GM18507 (cell line): ENCODE data around the gene PTGES.
"Not testable (repeated sequence)": the region's sequence is repeated elsewhere in the genome, so short reads cannot be mapped to it uniquely, and the experiment has no call there.

Experiments
- DNase-seq: peaks from one replicate; pipeline ENCODE4 v3.0.0; 2011; ENCODE audit warnings: low read depth; ENCODE audit not compliant: insufficient read length; ENCODE audit errors: extremely low spot score
- FAIRE-seq: peaks from 2 replicates; lab custom pipeline; 2011; peaks lifted over from hg19 to GRCh38; lab: Jason Lieb, UNC

Gene PTGES

DNA sequence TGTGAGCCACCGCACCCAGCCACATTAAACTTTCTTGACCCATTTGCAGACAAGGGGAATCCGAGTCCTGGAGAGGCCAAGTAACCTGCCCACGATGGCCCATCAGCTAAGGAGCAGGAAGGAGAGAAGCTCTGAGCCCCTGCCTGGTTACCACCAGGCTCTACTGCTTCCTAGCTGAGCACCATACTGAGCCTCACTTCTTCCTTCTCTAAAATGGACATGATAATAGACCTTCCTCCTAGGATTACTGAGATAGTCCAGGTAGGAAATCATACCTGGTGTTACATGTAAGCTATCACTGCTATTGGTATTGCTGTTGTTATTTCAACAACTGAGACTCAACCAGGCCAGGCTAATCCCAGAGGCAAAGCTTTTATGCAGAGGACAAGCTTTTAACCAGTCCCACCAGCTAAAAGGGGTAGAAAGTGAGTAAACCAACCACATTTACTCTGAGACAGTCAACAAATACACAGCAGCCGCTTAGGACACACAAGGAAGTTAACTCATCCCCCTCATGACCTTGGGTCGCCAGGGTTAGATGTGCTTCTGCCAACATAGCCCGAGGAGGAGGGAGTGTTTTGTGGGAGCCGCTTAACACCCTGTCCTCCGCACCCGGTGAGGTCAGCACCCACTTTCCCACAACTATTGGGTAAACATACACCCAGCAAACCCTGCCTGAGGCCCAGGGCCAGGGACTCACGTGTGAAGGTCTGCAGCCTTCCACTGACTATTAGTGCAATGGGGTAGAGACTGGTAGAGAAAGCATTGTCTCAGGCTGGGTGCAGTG lies 20.6 kb upstream of the PTGES start:
- FAIRE-seq (no peak), DNase-seq (no peak)

GRCh38 chr9:129770741-129771140 lies 17.9 kb upstream of the PTGES start:
- no peak for FAIRE-seq
- DNase-seq, result no peak

GRCh38 chr9:129769669-129770068 lies 16.8 kb upstream of the PTGES start:
- no peak for FAIRE-seq
- DNase-seq, result no peak

DNA sequence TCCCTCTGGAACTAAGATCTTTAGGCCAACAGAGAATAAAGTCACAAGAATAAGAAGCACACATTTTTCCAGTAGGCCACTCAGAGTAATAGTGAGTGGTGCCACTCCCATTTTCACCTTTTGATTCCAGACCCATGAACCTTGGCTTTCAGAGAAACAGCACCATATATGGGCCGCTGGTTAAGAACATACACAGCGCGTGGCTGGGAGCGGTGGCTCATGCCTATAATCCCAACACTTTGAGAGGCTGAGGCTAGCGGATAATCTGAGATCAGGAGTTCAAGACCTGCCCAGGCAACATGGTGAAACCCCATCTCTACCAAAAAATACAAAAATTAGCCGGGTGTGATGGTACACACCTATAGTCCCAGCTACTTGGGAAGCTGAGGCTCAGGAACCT lies 15.6 kb upstream of the PTGES start:
- no peak for FAIRE-seq
- no peak for DNase-seq

- FAIRE-seq (no peak), DNase-seq (no peak)
Measured at GRCh38 chr9:129765764-129766317, 13.0 kb upstream of the PTGES start.

DNA sequence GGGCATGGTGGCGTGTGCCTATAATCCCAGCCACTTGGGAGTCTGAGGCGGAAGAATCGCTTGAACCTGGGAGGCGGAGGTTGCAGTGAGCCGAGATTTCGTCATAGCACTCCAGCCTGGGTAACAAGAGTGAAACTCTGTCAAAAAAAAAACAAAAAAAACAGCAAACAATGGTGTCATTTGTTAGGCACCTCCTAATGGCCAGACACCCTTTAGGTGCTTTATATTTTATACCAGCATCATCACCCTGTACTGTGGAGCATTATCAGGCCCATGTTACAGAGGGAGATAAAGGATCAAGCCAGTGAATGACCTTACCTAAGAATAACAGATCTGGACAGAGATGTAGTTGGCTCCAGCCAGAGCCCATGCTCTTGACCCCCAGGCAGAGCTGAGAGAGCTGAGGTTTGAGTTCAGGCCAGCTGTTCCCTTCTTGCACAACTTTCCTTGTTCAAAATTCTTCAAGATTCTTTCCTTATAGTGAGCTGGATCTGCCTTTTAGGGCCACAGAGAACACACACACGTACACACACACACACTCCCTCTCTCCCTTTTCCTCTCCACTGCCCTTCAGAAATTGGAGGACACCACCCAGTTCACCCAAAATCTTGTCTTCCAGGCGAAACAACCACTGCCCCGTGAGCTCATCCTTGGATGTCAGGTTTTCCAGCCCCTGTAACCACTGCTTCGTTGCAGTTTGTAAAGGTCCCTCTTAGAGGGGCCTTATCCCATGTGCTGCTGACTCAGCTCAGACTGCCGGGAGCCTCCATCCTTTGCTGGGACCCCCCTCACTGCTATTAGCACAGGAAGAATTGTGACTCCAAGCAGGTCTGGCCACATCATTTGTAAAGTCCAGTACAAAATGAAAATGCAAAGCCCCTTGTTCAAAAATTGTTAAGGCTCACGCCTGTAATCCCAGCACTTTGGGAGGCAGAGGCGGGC lies 10.4 kb upstream of the PTGES start:
- DNase-seq (no peak), FAIRE-seq (no peak)

DNA sequence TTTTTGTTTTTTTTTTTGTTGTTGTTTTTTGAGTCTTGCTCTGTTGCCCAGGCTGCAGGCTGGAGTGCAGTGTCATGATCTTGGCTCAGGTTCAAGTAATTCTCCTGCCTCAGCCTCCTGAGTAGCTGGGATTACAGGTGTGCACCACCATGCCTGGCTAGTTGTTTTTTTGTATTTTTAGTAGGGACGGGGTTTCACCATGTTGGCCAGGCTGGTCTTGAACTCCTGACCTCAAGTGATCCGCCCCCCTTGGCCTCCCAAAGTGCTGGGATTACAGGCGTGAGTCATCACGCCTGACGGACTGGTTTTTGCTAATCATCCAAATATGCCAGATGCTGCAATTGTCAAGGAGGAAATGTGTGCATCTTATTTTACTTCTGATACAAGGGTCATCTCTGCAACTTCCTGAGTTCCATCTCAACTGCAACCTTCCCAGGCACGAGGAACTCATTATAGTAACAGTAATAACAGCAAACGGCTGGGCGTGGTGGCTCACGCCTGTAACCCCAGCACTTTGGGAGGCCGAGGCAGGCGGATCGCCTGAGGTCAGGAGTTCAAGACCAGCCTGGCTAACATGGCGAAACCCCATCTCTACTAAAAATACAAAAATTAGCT lies 9.6 kb upstream of the PTGES start:
- not testable (repeated sequence) for FAIRE-seq, DNase-seq

GRCh38 chr9:129761901-129762369 lies 9.1 kb upstream of the PTGES start:
- DNase-seq (no peak), FAIRE-seq (no peak)

DNA sequence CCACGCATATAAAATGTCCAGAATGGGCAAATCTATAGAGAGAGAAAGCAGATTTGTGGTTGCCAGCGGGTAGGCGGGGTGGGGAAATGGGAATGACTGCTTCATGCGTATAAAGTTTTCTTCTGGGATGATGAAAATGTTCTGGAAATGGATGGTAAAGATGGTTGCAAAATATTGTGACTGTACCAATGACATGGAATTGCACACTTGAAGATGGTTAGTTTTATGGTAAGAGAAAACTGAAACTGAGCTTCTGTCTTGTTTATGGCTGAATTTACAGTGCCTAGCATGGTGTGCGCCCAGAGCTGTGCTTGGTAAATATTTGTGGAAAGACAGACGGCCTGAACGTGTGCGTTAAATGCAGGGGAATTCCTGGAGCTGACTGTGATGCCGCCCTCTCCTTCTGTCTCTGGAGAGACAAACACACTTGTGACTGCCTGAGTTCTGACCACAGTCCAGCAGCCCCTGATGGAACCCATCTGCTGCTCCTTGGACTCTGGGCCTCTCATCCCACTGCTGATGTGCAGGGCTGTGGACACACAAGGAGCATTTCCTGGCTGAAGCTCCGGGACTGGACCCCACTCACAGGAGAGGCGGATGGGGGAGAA lies 8.6 kb upstream of the PTGES start:
- DNase-seq, result no peak

DNA sequence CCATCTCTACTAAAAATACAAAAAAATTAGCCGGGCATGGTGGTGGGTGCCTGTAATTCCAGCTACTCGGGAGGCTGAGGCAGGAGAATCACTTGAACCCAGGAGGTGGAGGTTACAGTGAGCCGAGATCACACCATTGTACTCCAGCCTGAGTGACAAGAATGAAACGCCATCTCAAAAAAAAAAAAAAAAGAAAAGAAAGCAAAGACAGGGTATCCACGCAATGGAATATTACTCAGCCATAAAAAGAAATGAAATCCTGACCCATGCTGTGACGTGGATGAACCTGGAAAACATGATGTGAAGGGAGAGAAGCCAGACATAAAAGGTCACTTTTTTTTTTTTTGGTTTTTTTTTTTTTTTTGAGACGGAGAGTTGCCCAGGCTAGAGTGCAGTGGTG lies 7.9 kb upstream of the PTGES start:
- not testable (repeated sequence) for DNase-seq, FAIRE-seq

More for the DNA sequence above, 8.6 kb upstream of the PTGES start:
- no peak for FAIRE-seq

GRCh38 chr9:129759804-129760502 lies 7.1 kb upstream of the PTGES start:
- FAIRE-seq (no peak), DNase-seq (no peak)

GRCh38 chr9:129759319-129759718 lies 6.5 kb upstream of the PTGES start:
- FAIRE-seq, result no peak

GRCh38 chr9:129757045-129757444 lies 4.2 kb upstream of the PTGES start:
- FAIRE-seq, result no peak
- no peak for DNase-seq

More at GRCh38 chr9:129759319-129759718, 6.5 kb upstream of the PTGES start:
- DNase-seq, result no peak

- DNase-seq, result no peak
- FAIRE-seq, result no peak
Measured at GRCh38 chr9:129756191-129756590, 3.3 kb upstream of the PTGES start.

DNA sequence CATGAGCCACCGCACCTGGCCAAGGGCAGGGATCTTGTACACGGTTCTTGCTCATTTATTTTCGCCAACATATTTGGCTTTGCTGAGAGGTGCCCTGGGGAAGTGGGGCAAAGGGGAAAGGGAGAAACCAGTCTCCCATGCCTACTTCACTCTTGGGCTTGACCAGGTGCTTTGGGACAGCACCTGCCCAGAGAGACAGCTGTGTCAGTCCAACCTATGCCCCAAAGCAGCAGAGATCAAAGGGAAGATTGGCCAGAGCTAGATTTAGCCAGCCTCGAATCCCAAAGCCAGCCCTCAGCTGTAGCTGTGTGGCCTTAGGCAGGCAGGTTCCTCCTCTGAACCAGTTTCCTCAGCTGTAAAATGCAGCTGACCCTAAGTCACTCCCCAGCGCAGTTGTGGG lies 2.3 kb upstream of the PTGES start:
- DNase-seq (no peak), FAIRE-seq (no peak)

- no peak for DNase-seq
- FAIRE-seq, result no peak
Measured at GRCh38 chr9:129751841-129752801, 721 bp downstream of the PTGES start.

DNA sequence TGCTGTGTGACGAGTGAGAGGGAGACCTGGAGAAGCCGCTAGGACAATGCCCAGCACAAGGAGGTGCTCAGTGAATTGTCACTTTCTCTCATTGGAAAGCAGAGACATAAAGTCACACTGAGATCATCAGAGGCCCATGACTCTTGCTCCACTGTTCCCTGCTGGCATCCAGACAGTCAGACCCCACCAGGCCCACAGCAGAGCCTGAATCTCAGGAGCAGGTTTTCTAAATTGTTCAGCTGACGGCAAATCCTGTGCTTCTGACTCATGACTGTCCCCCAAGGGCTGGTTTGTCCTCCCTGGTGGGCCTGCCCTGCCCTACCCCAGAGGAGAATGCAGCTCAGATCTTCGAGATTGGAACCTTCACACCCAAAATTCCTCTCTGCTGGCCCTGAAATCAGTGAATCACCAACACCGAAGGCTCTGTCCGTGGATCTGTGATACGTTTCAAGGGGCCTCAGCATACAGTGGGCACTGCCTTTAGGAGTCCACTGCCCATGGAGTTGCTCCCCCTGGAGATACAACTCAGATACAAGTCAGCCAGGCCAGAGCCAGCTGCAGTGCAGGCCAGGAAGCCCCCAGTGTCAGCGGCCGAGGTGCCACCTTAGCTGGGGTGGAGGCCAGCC lies 2.7 kb downstream of the PTGES start:
- DNase-seq, result no peak
- no peak for FAIRE-seq
